Measurements from ENCODE around the gene CACNA1S. TPM values are rescaled to one million over a fixed set of nuclear protein-coding genes. Genes with fewer than 3 reads are reported as not detected.

Gene CACNA1S
- total and polyA plus RNA-seq, 2 donors (not counting 1 experiment from before 2014, with no cell fraction given): not detected

DNA sequence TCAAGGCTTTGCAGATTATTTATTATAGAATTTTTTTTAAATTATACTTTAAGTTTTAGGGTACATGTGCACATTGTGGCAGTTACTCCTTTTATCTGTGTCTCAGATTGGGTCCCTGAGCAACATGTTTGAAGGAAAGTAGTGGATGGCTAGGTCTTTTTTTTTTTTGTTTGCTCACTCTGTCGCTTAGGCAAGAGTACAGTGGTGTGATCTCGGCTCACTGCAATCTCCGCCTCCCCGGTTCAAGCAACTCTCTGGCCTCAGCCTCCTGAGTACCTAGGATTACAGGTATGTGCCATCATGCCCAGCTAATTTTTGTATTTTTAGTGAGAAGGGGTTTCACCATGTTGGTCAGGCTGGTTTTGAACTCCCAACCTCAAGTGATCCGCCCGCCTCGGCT lies 49.1 kb downstream of the CACNA1S start:
- ChIA-PET POLR2A (no interaction called here), CTCF (no interaction called here)
- Histone ChIP-seq H2AFZ (ENCODE audit: insufficient read depth, low read depth, low read length, poor library complexity, severe bottlenecking) (no peak overlapping the region), H3K27me3 (replicated peaks in 1 of 4; ENCODE audit: control extremely low read depth in 1 of 4, control insufficient read depth in 3 of 4, insufficient read depth in 4 of 4, low read length in 3 of 4) (peaks cover 0 to 4% (median 0%) of the 10 kb centered on the region in 4 experiments), H3K9me3 (ENCODE audit: control extremely low read depth in 1 of 3, control insufficient read depth in 2 of 3, insufficient read depth in 1 of 3, low read length in 2 of 3) (no peaks in the 10 kb centered on the region), H3K4me1 (ENCODE audit: control insufficient read depth in 2 of 2, insufficient read depth in 2 of 2, low read length in 2 of 2) (no peaks in the 10 kb centered on the region), H3K9ac (ENCODE audit: low read length) (no peak overlapping the region), H3K4me3 (ENCODE audit: control extremely low read depth in 1 of 5, extremely low read depth in 1 of 5, insufficient read depth in 1 of 5, low read depth in 2 of 5, low read length in 4 of 5) (no peak overlapping the region), H3K27ac (ENCODE audit: low read length in 2 of 2) (no peak overlapping the region), H3K79me2 (ENCODE audit: control insufficient read depth, insufficient read depth, low read length) (no peaks in the 10 kb centered on the region), H3K36me3 (replicated peaks in 1 of 2; ENCODE audit: control extremely low read depth in 1 of 2, control insufficient read depth in 1 of 2, extremely low read depth in 1 of 2, insufficient read depth in 2 of 2, low read length in 1 of 2) (no peaks in the 10 kb centered on the region), H4K20me1 (ENCODE audit: control insufficient read depth, insufficient read depth, low read length, poor library complexity, severe bottlenecking) (no peaks in the 10 kb centered on the region), H3K4me2 (replicated peaks; ENCODE audit: low read depth, low read length, poor library complexity, severe bottlenecking) (no peak overlapping the region)
- H3K27ac Mint-ChIP-seq: no peak overlapping the region
- no peak for TF ChIP-seq EZH2 (IDR thresholded peaks at IDR 0.05; ENCODE audit: borderline replicate concordance, insufficient read depth, low read depth, low read length, poor library complexity, severe bottlenecking)
- peaks cover 1% of the 10 kb centered on the region for H3K4me1 Mint-ChIP-seq
- H3K9me3 Mint-ChIP-seq (ENCODE audit: insufficient read depth): no peaks in the 10 kb centered on the region
- H3K27me3 Mint-ChIP-seq: peaks cover 10% of the 10 kb centered on the region
- H3K4me3 Mint-ChIP-seq: no peak overlapping the region
- 98% methylated on average over 6 of the region's 7 CpGs for WGBS (ENCODE audit: insufficient coverage)
- intact Hi-C loops (cut with micrococcal nuclease): no loop called here
- ATAC-seq (ENCODE audit: low read depth) (no peak), DNase-seq (no peak)

DNA sequence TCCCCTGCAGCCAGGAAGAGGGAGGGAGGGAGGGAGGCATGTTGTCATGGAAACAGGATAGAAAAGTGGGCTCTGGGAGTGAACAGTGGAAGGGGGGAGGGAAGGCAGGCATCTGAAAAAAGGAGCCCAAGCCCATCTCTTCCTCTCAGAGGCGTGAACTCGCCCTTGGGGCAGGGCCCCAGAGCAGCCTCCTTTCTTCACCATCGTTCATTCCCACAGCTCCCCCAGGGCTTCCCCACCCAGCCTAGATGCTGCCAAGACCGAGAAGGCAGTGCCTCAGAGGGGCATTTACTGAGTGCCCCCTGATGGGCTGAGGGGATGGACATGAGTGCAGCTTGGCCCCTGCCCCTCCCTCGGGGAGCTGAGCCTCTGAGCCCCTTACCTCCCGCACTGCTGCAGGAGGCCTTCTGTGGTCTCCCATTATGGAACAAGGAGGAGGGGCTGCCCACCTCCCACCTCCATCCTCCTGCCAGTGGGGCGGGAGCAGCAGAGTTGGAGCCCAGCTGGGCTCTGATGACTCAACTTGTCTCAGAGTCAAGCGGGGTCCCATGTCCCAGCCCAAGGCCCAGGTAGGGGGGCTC lies 49.6 kb downstream of the CACNA1S start:
- ATAC-seq (ENCODE audit: low read depth) (no peak), DNase-seq (no peak)
- no peaks in the 10 kb centered on the region for H4K20me1 ChIP-seq (ENCODE audit: control insufficient read depth, insufficient read depth, low read length, poor library complexity, severe bottlenecking)
- POLR2A ChIA-PET: no interaction called here
- H3K27ac ChIP-seq (ENCODE audit: low read length in 2 of 2): no peak overlapping the region
- H3K79me2 ChIP-seq (ENCODE audit: control insufficient read depth, insufficient read depth, low read length): no peaks in the 10 kb centered on the region
- no peak overlapping the region for H3K27ac Mint-ChIP-seq
- peaks cover 6% of the 10 kb centered on the region for H3K4me1 Mint-ChIP-seq
- peaks cover 0 to 4% (median 0%) of the 10 kb centered on the region in 4 experiments for H3K27me3 ChIP-seq (replicated peaks in 1 of 4; ENCODE audit: control extremely low read depth in 1 of 4, control insufficient read depth in 3 of 4, insufficient read depth in 4 of 4, low read length in 3 of 4)
- H3K4me1 ChIP-seq (ENCODE audit: control insufficient read depth in 2 of 2, insufficient read depth in 2 of 2, low read length in 2 of 2): peaks cover 0 to 5% of the 10 kb centered on the region in 2 donors
- CTCF ChIA-PET: interaction anchor here (1.1 kb wide), 1 partner anchor 90 kb away, joined by 3 read pairs; no protein-coding TSS in a partner anchor
- no peak for TF ChIP-seq EZH2 (IDR thresholded peaks at IDR 0.05; ENCODE audit: borderline replicate concordance, insufficient read depth, low read depth, low read length, poor library complexity, severe bottlenecking)
- TF ChIP-seq, protein P1, sequence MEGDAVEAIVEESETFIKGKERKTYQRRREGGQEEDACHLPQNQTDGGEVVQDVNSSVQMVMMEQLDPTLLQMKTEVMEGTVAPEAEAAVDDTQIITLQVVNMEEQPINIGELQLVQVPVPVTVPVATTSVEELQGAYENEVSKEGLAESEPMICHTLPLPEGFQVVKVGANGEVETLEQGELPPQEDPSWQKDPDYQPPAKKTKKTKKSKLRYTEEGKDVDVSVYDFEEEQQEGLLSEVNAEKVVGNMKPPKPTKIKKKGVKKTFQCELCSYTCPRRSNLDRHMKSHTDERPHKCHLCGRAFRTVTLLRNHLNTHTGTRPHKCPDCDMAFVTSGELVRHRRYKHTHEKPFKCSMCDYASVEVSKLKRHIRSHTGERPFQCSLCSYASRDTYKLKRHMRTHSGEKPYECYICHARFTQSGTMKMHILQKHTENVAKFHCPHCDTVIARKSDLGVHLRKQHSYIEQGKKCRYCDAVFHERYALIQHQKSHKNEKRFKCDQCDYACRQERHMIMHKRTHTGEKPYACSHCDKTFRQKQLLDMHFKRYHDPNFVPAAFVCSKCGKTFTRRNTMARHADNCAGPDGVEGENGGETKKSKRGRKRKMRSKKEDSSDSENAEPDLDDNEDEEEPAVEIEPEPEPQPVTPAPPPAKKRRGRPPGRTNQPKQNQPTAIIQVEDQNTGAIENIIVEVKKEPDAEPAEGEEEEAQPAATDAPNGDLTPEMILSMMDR (IDR thresholded peaks at IDR 0.05): no peak
- 92% methylated on average over 2 of the region's 8 CpGs for WGBS (ENCODE audit: insufficient coverage)
- H3K4me3 Mint-ChIP-seq: no peak overlapping the region
- H3K9me3 Mint-ChIP-seq (ENCODE audit: insufficient read depth): no peaks in the 10 kb centered on the region
- H3K36me3 ChIP-seq (replicated peaks in 1 of 2; ENCODE audit: control extremely low read depth in 1 of 2, control insufficient read depth in 1 of 2, extremely low read depth in 1 of 2, insufficient read depth in 2 of 2, low read length in 1 of 2): no peaks in the 10 kb centered on the region
- H3K9ac ChIP-seq (ENCODE audit: low read length): no peak overlapping the region
- no peaks in the 10 kb centered on the region for H3K9me3 ChIP-seq (ENCODE audit: control extremely low read depth in 1 of 3, control insufficient read depth in 2 of 3, insufficient read depth in 1 of 3, low read length in 2 of 3)
- peaks cover 10% of the 10 kb centered on the region for H3K27me3 Mint-ChIP-seq
- no peak overlapping the region for H3K4me3 ChIP-seq (ENCODE audit: control extremely low read depth in 1 of 5, extremely low read depth in 1 of 5, insufficient read depth in 1 of 5, low read depth in 2 of 5, low read length in 4 of 5)
- no peak overlapping the region for H3K4me2 ChIP-seq (replicated peaks; ENCODE audit: low read depth, low read length, poor library complexity, severe bottlenecking)
- intact Hi-C loops (cut with micrococcal nuclease): no loop called here
- H2AFZ ChIP-seq (ENCODE audit: insufficient read depth, low read depth, low read length, poor library complexity, severe bottlenecking): no peak overlapping the region

Data from B cell (primary cell).